Dermis blood vessel endothelial cell (primary cell): Measurements from ENCODE around the gene RPL26. TPM values are rescaled to one million over a fixed set of nuclear protein-coding genes. Genes with fewer than 3 reads are reported as not detected.
"Not testable (repeated sequence)": the region's sequence is repeated elsewhere in the genome, so short reads cannot be mapped to it uniquely, and the experiment has no call there.

Experiments
- DNase-seq: peaks from one replicate; pipeline ENCODE4 v3.0.0; 2010
- total RNA-seq: library from RNA; depleted of rRNA; stranded (reverse); fragments of >200 nt; gene quantifications from 2 replicates; pipeline ENCODE4 v1.2.3, GENCODE V29; 2014

Gene RPL26
- total RNA-seq, 1 donor from 2014 or later = 5,071 TPM

- DNase-seq = no peak
These were observed 20.2 kb downstream of the RPL26 start for GRCh38 chr17:8362651-8363332.

GRCh38 chr17:8360751-8361150, 22.2 kb downstream of the RPL26 start:
- DNase-seq = peak; percentile 77

- peak; percentile 91 for DNase-seq
These were observed 22.7 kb downstream of the RPL26 start for GRCh38 chr17:8360260-8360659.

GRCh38 chr17:8359769-8360168, 23.2 kb downstream of the RPL26 start:
- DNase-seq = peak; percentile 97

GRCh38 chr17:8357910-8358309, 25.1 kb downstream of the RPL26 start:
- DNase-seq = no peak

GRCh38 chr17:8354236-8354635, 28.8 kb downstream of the RPL26 start:
- peak; percentile 37 for DNase-seq

GRCh38 chr17:8353736-8354135, 29.3 kb downstream of the RPL26 start:
- DNase-seq = no peak

GRCh38 chr17:8350339-8350738, 32.7 kb downstream of the RPL26 start:
- DNase-seq = no peak

GRCh38 chr17:8347001-8347400, 36.0 kb downstream of the RPL26 start:
- DNase-seq = not testable (repeated sequence)

- no peak for DNase-seq
These were observed 36.9 kb downstream of the RPL26 start for GRCh38 chr17:8345951-8346665.

GRCh38 chr17:8345052-8345690, 37.8 kb downstream of the RPL26 start:
- DNase-seq = no peak

- DNase-seq = no peak
These were observed 41.5 kb downstream of the RPL26 start for GRCh38 chr17:8341456-8341855.

- no peak for DNase-seq
These were observed 43.5 kb downstream of the RPL26 start, which contains the start of gene ODF4 for GRCh38 chr17:8339540-8339939. TSS of gene ODF4 (plus strand) at chr17:8339840. CDS start at chr17:8340052, 212 bp downstream.

GRCh38 chr17:8338753-8339140, 44.2 kb downstream of the RPL26 start:
- DNase-seq = no peak

- DNase-seq = no peak
These were observed 44.9 kb downstream of the RPL26 start for GRCh38 chr17:8337802-8338752.

GRCh38 chr17:8333281-8333680, 49.7 kb downstream of the RPL26 start:
- no peak for DNase-seq

GRCh38 chr17:8332688-8333087, 50.3 kb downstream of the RPL26 start:
- no peak for DNase-seq

GRCh38 chr17:8332128-8332527, 50.9 kb downstream of the RPL26 start:
- DNase-seq = no peak
